Endodermal cell (in vitro differentiated cells): ENCODE measurements around the gene ERFE. TPM values are rescaled to one million over a fixed set of nuclear protein-coding genes. Genes with fewer than 3 reads are reported as not detected.

Source experiments
- DNase-seq: peaks from one replicate; pipeline ENCODE4 v3.0.0-alpha.2; 2017
- H3K27ac ChIP-seq: 2 replicates; pipeline ENCODE4 v1.5.1; 2013; ENCODE audit warnings: mild to moderate bottlenecking, low read depth, low read length, moderate library complexity
- H3K27me3 ChIP-seq: 2 replicates; pipeline ENCODE4 v1.6.1; 2013; ENCODE audit warnings: mild to moderate bottlenecking, low read length, moderate library complexity; ENCODE audit not compliant: insufficient read depth, control insufficient read depth, poor library complexity, severe bottlenecking
- H3K36me3 ChIP-seq: 2 replicates; pipeline ENCODE4 v1.7.0; 2013; ENCODE audit warnings: mild to moderate bottlenecking, low read length, moderate library complexity; ENCODE audit not compliant: control insufficient read depth, insufficient read depth
- H3K4me1 ChIP-seq: one replicate; pipeline ENCODE4 v1.7.0; 2013; ENCODE audit warnings: low read length; ENCODE audit not compliant: control insufficient read depth, insufficient read depth
- H3K4me3 ChIP-seq: 2 replicates; pipeline ENCODE4 v1.5.1; 2013; ENCODE audit warnings: mild to moderate bottlenecking, low read length, moderate library complexity
- H3K9ac ChIP-seq: 2 replicates; pipeline ENCODE4 v1.6.1; 2013; ENCODE audit warnings: mild to moderate bottlenecking, low read length, moderate library complexity; ENCODE audit not compliant: poor library complexity, severe bottlenecking; ENCODE audit errors: extremely low read depth
- H3K9me3 ChIP-seq: 2 replicates; pipeline ENCODE4 v1.6.1; 2013; ENCODE audit warnings: mild to moderate bottlenecking, low read length, moderate library complexity; ENCODE audit not compliant: control insufficient read depth
- H3K27ac Mint-ChIP-seq: 2 replicates; pipeline ENCODE4 v1.8.0; 2020; ENCODE audit warnings: mixed read lengths
- H3K27me3 Mint-ChIP-seq: 2 replicates; pipeline ENCODE4 v1.8.0; 2021; ENCODE audit warnings: mild to moderate bottlenecking, mixed read lengths; ENCODE audit not compliant: insufficient read depth
- H3K36me3 Mint-ChIP-seq: 2 replicates; pipeline ENCODE4 v1.8.0; 2020; ENCODE audit warnings: low read depth, mixed read lengths
- H3K4me1 Mint-ChIP-seq: 2 replicates; pipeline ENCODE4 v1.8.0; 2020; ENCODE audit warnings: mixed read lengths
- H3K4me3 Mint-ChIP-seq: 2 replicates; pipeline ENCODE4 v1.8.0; 2020; ENCODE audit warnings: mild to moderate bottlenecking, moderate library complexity, mixed read lengths
- H3K9me3 Mint-ChIP-seq: 2 replicates; pipeline ENCODE4 v1.8.0; 2020; ENCODE audit warnings: mild to moderate bottlenecking, mixed read lengths
- CTCF ChIP-seq: fragments of 200-600 bp; sonication (generic); conservative IDR thresholded peaks from 2 replicates; pipeline ENCODE4 v1.5.0; 2021; ENCODE audit warnings: antibody characterized with exemption, mild to moderate bottlenecking
- WGBS, 2 experiments: methylation state at CpG; one replicate each; pipeline versions ENCODE4 v1.1.5 to v1.1.7; 2013; ENCODE audit warnings: missing lambda C conversion rate in 2 of 2, mixed read lengths in 1 of 2; ENCODE audit not compliant: insufficient coverage in 1 of 2, insufficient read length in 1 of 2; 5-methylcytosine and 5-hydroxymethylcytosine counted together
- total RNA-seq, 2 donors: library from RNA; stranded (reverse); fragmentation: NEBNext Ultra II Directional in 1 of 2; extraction: Animal tissue kit (Norgen Biotek cat#: 25700) in 1 of 2; gene quantifications; 2 replicates in 1 of 2; 3 replicates in 1 of 2; pipeline ENCODE4 v1.2.1, GENCODE V29; 2021

The ERFE gene
- total RNA-seq, 2 donors from 2014 or later, result 0.48 to 1.6 TPM

- no peaks in the 10 kb centered on the region for H3K4me1 ChIP-seq
- no peaks in the 10 kb centered on the region for H3K36me3 ChIP-seq
- Mint-ChIP-seq H3K27ac (no peak overlapping the region), H3K27me3 (no peaks in the 10 kb centered on the region), H3K36me3 (no peaks in the 10 kb centered on the region), H3K4me3 (no peak overlapping the region), H3K9me3 (no peaks in the 10 kb centered on the region), H3K4me1 (no peaks in the 10 kb centered on the region)
- H3K9me3 ChIP-seq, result no peaks in the 10 kb centered on the region
- 90 to 96% methylated on average over 15 to 23 of the region's 23 CpGs for WGBS, 2 experiments
- H3K27me3 ChIP-seq, result no peaks in the 10 kb centered on the region
- no peak for DNase-seq
- H3K9ac ChIP-seq, result no peak overlapping the region
- H3K4me3 ChIP-seq, result no peak overlapping the region
- H3K27ac ChIP-seq, result no peak overlapping the region
- no peak for TF ChIP-seq CTCF
These were observed 26.0 kb upstream of the ERFE start for GRCh38 chr2:238132463-238133450.

- H3K4me1 Mint-ChIP-seq, result no peaks in the 10 kb centered on the region
- Histone ChIP-seq H3K27me3 (no peaks in the 10 kb centered on the region), H3K4me1 (no peaks in the 10 kb centered on the region), H3K9ac (no peak overlapping the region), H3K36me3 (no peaks in the 10 kb centered on the region), H3K4me3 (no peak overlapping the region), H3K9me3 (no peaks in the 10 kb centered on the region), H3K27ac (no peak overlapping the region)
- H3K9me3 Mint-ChIP-seq, result no peaks in the 10 kb centered on the region
- peak; percentile 52 for TF ChIP-seq CTCF
- no peak overlapping the region for H3K27ac Mint-ChIP-seq
- 85 to 87% methylated on average over 8 to 14 of the region's 14 CpGs for WGBS, 2 experiments
- no peaks in the 10 kb centered on the region for H3K27me3 Mint-ChIP-seq
- no peak overlapping the region for H3K4me3 Mint-ChIP-seq
- no peaks in the 10 kb centered on the region for H3K36me3 Mint-ChIP-seq
- DNase-seq, result no peak
These were observed 25.0 kb upstream of the ERFE start for GRCh38 chr2:238133499-238134392.

- 89 to 94% methylated on average over 9 to 11 of the region's 11 CpGs for WGBS, 2 experiments
These were observed 24.4 kb upstream of the ERFE start for GRCh38 chr2:238134393-238134785.

More at GRCh38 chr2:238134393-238134785, 24.4 kb upstream of the ERFE start:
- Histone ChIP-seq H3K9me3 (no peaks in the 10 kb centered on the region), H3K27ac (no peak overlapping the region), H3K9ac (no peak overlapping the region), H3K36me3 (no peaks in the 10 kb centered on the region), H3K4me1 (no peaks in the 10 kb centered on the region), H3K4me3 (no peak overlapping the region), H3K27me3 (no peaks in the 10 kb centered on the region)
- DNase-seq, result no peak
- Mint-ChIP-seq H3K9me3 (no peaks in the 10 kb centered on the region), H3K4me3 (no peak overlapping the region), H3K27me3 (no peaks in the 10 kb centered on the region), H3K4me1 (no peaks in the 10 kb centered on the region), H3K27ac (no peak overlapping the region), H3K36me3 (no peaks in the 10 kb centered on the region)
- TF ChIP-seq CTCF, result no peak
